LNCaP clone FGC (cell line): ENCODE measurements around the gene ZCCHC2.

Experiments
- DNase-seq: peaks from one replicate; pipeline ENCODE4 v3.0.0-alpha.2; 2011; ENCODE audit warnings: low read depth
- H3K4me3 ChIP-seq: 2 replicates; pipeline ENCODE4 v1.5.1; 2011; ENCODE audit warnings: mild to moderate bottlenecking, low read depth, low read length, control low read depth
- CTCF ChIP-seq: IDR thresholded peaks from 2 replicates; pipeline ENCODE4 v1.5.1; 2012; ENCODE audit warnings: mild to moderate bottlenecking; ENCODE audit not compliant: control insufficient read depth, insufficient read depth; ENCODE audit errors: extremely low read depth

The ZCCHC2 gene

GRCh38 chr18:62509779-62510178 is 13.0 kb upstream of the ZCCHC2 start:
- DNase-seq, result no peak
- no peak for TF ChIP-seq CTCF
- H3K4me3 ChIP-seq, result no peak overlapping the region

DNA sequence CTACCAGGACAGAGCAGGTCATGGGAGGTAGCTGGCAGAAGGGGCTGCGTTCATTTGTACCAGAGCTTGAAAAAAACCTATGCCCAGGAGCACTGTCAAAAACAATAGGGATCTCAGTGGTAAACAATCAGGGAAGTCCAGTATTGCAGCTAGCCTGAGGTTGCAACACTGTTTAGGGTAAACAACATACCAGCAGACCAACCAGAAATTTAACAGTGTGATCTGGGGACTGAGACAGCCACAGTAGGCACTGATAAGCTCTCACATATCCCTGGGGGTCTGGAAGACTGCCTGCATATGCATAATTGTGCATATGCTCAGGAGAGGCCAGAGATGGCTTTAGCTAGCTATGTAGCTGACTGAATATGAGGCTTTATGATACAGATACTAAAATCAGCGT is 12.0 kb upstream of the ZCCHC2 start:
- no peak for TF ChIP-seq CTCF
- no peak for DNase-seq
- H3K4me3 ChIP-seq, result no peak overlapping the region

- no peak for TF ChIP-seq CTCF
- DNase-seq, result no peak
- no peak overlapping the region for H3K4me3 ChIP-seq
Observed at GRCh38 chr18:62512532-62512931, 10.3 kb upstream of the ZCCHC2 start.

GRCh38 chr18:62512996-62513395 is 9.8 kb upstream of the ZCCHC2 start:
- no peak for DNase-seq
- H3K4me3 ChIP-seq, result no peak overlapping the region
- no peak for TF ChIP-seq CTCF

GRCh38 chr18:62514570-62514969 is 8.3 kb upstream of the ZCCHC2 start:
- H3K4me3 ChIP-seq, result no peak overlapping the region
- no peak for DNase-seq
- no peak for TF ChIP-seq CTCF

GRCh38 chr18:62516242-62516641 is 6.6 kb upstream of the ZCCHC2 start:
- TF ChIP-seq CTCF, result no peak
- H3K4me3 ChIP-seq, result no peak overlapping the region
- no peak for DNase-seq

GRCh38 chr18:62518460-62519375 is 4.1 kb upstream of the ZCCHC2 start:
- no peak overlapping the region for H3K4me3 ChIP-seq
- DNase-seq, result no peak
- no peak for TF ChIP-seq CTCF
